HFFc6 (cell line): ENCODE measurements around the gene PDE4D. TPM values are rescaled to one million over a fixed set of nuclear protein-coding genes. Genes with fewer than 3 reads are reported as not detected.

Experiments
- DNase-seq: peaks from one replicate; pipeline ENCODE4 v3.0.0-alpha.2; 2018
- H3K27ac Mint-ChIP-seq: 2 replicates; pipeline ENCODE4 v1.8.0; 2020; ENCODE audit warnings: mild to moderate bottlenecking, mixed read lengths
- H3K27me3 Mint-ChIP-seq: 2 replicates; pipeline ENCODE4 v1.8.0; 2021; ENCODE audit warnings: mild to moderate bottlenecking, moderate library complexity, mixed read lengths; ENCODE audit not compliant: insufficient read depth
- H3K36me3 Mint-ChIP-seq: 2 replicates; pipeline ENCODE4 v1.8.0; 2021; ENCODE audit warnings: low read depth, mixed read lengths
- H3K4me1 Mint-ChIP-seq: 2 replicates; pipeline ENCODE4 v1.8.0; 2020; ENCODE audit warnings: low read depth, mixed read lengths
- H3K4me3 Mint-ChIP-seq: 2 replicates; pipeline ENCODE4 v1.8.0; 2020; ENCODE audit warnings: mild to moderate bottlenecking, moderate library complexity, mixed read lengths
- H3K9me3 Mint-ChIP-seq: 2 replicates; pipeline ENCODE4 v1.8.0; 2020; ENCODE audit warnings: mild to moderate bottlenecking, mixed read lengths
- total RNA-seq, 6 experiments: library from RNA; stranded (reverse); fragmentation: NEBNext Ultra II Directional; extraction: Animal tissue kit (Norgen Biotek cat#: 25700); gene quantifications; 2 replicates in 1 of 6; 3 replicates in 5 of 6; pipeline ENCODE4 v1.2.3, GENCODE V29; 2021
- TF ChIP-seq, protein P1 (sequence below): fragments of 200-600 bp; sonication (generic); IDR thresholded peaks from 2 replicates; pipeline ENCODE4 v1.5.0; 2021; ENCODE audit warnings: antibody characterized with exemption, mild to moderate bottlenecking

The PDE4D gene
- total RNA-seq, 6 experiments from 2014 or later: 1.8 to 7.3 (median 6.2) TPM

DNA sequence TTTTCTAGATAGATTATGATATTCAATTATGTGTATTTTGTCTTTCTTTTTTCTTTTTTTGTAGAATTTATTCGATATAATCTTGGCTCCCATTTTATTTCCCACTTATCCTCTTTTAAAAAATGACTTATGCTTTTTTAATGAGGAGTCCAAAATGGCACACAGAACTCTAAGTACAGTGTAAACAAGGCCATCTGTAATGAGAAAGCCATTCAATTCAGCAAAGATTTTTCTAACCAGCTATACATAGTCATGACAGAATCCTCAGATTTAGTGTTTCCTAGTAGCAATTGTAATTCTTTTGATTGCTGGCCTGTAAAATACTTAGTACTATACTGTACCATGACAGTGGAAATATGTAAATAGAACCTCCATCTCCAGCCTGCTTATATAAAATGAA, 659.3 kb downstream of the PDE4D start:
- TF ChIP-seq, protein P1, sequence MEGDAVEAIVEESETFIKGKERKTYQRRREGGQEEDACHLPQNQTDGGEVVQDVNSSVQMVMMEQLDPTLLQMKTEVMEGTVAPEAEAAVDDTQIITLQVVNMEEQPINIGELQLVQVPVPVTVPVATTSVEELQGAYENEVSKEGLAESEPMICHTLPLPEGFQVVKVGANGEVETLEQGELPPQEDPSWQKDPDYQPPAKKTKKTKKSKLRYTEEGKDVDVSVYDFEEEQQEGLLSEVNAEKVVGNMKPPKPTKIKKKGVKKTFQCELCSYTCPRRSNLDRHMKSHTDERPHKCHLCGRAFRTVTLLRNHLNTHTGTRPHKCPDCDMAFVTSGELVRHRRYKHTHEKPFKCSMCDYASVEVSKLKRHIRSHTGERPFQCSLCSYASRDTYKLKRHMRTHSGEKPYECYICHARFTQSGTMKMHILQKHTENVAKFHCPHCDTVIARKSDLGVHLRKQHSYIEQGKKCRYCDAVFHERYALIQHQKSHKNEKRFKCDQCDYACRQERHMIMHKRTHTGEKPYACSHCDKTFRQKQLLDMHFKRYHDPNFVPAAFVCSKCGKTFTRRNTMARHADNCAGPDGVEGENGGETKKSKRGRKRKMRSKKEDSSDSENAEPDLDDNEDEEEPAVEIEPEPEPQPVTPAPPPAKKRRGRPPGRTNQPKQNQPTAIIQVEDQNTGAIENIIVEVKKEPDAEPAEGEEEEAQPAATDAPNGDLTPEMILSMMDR: no peak
- Mint-ChIP-seq H3K27me3 (peaks cover 9% of the 10 kb centered on the region; the same call in 1 of the 2 replicates), H3K9me3 (no peaks in the 10 kb centered on the region), H3K4me3 (no peak overlapping the region), H3K36me3 (no peaks in the 10 kb centered on the region), H3K4me1 (no peaks in the 10 kb centered on the region), H3K27ac (no peak overlapping the region)
- DNase-seq: no peak

DNA sequence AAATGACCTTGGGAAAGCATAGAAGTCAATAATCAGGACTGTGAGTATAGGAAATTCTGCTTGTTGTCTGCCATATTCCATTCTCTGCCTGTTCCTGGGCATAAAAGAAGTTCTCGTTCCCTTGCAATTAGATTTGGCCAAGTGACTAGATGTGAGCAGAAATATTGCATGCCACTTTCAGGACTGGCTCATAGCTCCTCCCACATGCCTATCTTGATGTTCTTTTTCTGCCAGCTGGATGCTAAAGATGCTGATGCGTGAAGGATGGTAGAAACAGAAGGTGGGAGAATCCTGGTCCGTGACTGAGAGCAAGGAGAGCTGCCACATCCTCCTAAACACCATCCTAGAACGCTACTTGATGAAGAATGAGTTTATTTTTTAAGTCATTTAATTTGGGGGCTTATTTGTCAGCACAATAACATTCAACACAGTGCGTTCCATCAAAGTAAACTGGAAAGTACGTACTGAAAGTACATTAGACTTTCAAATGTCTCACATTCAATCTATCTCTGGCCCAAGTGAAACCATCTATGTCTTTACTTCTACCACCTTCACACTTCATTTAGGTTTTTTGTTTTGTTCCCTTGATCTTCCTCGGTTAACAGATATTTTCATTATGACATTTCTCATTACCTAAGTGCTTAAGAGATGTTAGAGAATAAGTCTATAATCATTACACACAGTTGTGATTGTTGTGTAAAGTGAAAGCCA, 662.1 kb downstream of the PDE4D start:
- H3K36me3 Mint-ChIP-seq: no peaks in the 10 kb centered on the region
- no peak overlapping the region for H3K4me3 Mint-ChIP-seq
- H3K27me3 Mint-ChIP-seq: peaks cover 16% of the 10 kb centered on the region
- no peaks in the 10 kb centered on the region for H3K9me3 Mint-ChIP-seq
- no peak for DNase-seq
- H3K27ac Mint-ChIP-seq: no peak overlapping the region
- no peaks in the 10 kb centered on the region for H3K4me1 Mint-ChIP-seq
- TF ChIP-seq, protein P1: no peak

DNA sequence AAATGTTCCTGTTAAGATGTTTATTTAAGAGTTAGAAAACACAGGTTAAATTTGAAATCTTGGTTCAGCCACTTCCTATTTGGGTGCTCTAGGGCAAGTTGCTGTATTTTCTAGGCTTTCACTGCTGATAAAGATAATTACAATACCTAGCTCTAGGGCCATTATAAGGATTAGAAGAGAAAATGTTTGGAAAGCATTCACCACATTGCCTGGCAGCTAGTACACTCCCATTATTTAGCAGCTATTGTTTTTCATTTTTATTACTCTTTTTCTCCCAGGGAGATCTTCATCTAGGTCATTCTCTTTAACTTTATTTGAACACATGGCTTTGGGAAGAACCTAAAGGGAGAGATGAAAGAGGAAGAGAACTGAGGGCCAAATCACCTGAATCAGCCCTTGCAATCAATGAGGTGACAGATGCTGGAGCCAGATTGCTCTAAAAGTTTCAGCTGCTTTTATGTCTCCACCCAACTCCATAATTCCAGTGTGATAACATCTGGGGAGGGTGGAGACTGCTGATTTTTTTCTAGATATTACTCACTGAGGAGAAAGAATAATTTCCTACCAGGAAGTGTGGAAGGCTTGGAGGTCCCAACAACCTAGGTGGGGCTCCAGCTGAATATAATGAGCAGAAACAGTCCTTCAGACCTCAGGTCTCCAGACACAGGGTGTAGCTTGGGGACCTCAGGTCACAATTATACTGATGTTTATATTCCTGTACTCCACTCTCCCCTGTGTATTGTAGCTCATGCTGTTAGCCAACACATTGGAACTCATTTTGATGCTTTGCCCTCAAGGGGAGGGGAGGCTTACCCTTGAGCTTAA, 670.6 kb downstream of the PDE4D start:
- H3K36me3 Mint-ChIP-seq: no peaks in the 10 kb centered on the region
- TF ChIP-seq, protein P1: no peak
- no peak for DNase-seq
- H3K27me3 Mint-ChIP-seq: no peaks in the 10 kb centered on the region; the same call in none of the 2 replicates
- no peak overlapping the region for H3K27ac Mint-ChIP-seq
- H3K4me3 Mint-ChIP-seq: no peak overlapping the region
- no peaks in the 10 kb centered on the region for H3K4me1 Mint-ChIP-seq
- H3K9me3 Mint-ChIP-seq: no peaks in the 10 kb centered on the region

DNA sequence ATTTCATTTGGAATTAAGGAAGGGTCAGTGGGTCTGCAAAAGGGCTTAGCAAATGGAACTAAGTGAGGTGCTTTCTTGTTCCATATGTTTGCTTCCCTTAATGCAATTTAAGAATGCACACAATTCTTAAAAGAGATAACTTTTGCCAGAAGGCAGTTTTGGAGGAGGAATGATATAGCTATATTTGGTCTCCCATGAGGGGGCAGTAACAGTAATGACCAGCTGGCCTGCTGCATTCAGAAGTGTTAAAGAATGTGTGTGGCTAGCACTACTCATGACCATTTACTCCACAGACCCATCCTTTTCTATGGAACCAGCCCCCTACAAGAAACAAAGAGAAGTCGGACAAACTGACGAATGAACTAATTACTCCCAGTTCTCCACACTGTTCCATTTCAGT, 671.8 kb downstream of the PDE4D start:
- Mint-ChIP-seq H3K36me3 (no peaks in the 10 kb centered on the region), H3K27me3 (peaks cover 2% of the 10 kb centered on the region), H3K4me1 (no peaks in the 10 kb centered on the region), H3K27ac (no peak overlapping the region), H3K4me3 (no peak overlapping the region), H3K9me3 (no peaks in the 10 kb centered on the region)
- no peak for DNase-seq
- TF ChIP-seq, protein P1: no peak

DNA sequence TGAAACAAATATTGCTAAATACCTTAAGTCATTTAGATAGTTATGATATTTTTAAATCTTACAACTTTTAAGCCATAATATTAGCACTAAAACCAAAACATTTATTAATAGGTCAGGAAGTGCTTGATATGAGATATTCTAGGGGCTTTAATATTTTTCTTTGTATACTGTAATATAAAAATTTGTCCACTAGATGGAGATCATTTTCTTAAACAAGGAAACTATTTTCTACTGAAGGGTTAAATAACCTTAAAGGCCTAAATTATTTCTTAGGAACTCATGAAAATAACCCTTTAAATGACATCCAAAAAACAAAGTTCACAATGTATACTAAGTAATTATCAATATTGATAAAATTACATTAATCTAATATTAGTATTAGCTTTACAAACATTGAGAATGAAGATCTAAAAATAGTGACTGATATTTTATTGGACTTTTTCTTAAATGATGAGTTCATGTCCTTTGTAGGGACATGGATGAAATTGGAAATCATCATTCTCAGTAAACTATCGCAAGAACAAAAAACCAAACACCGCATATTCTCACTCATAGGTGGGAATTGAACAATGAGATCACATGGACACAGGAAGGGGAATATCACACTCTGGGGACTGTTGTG, 675.0 kb downstream of the PDE4D start:
- H3K9me3 Mint-ChIP-seq: no peaks in the 10 kb centered on the region
- H3K27ac Mint-ChIP-seq: no peak overlapping the region
- peaks cover 12% of the 10 kb centered on the region for H3K27me3 Mint-ChIP-seq
- no peaks in the 10 kb centered on the region for H3K4me1 Mint-ChIP-seq
- H3K36me3 Mint-ChIP-seq: no peaks in the 10 kb centered on the region
- no peak for DNase-seq
- H3K4me3 Mint-ChIP-seq: no peak overlapping the region
- TF ChIP-seq, protein P1: peak; percentile 78
